COLO829 (cell line): ENCODE results near the gene NPAS3.

ENCODE experiments used
- DNase-seq: peaks from one replicate; pipeline ENCODE4 v3.0.0; 2012; ENCODE audit warnings: low spot score

NPAS3 gene

GRCh38 chr14:32938719-32939253 lies at the start of gene NPAS3:
TSS of gene NPAS3 (plus strand) at chr14:32938879.
- DNase-seq, result no peak

DNA sequence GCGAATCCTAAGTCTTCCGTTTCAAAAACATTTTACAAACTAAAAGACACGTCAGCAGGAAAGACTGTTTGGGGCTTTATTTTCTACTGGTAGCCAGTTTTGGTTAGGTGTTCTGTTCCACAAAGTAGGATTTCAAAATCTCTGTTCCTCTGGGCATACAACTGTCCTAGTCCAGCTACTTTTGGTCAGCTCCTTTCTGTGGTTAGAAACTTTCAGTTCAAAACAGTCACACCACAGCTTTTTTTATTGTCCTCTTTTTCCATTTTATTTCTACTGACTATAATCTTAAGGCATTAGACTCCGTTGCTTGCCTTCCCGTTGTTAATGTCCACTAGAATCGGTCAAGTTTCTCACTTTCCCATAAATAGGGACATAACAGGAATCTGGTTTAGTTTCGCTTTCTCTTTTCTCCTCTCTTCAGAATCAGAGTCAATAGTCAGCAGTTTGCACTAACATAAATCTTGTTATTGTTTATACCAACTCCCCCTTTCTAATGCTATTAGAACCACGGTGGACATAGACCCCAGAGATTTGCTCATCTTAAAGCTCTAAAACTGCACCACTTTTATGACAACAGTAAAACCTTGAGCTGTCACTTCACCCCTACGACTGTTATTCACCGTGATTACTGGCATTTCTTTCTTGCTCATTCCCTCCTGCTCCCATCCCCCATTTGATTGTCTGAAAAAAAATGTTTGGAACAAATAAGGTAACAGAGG lies 41.5 kb upstream of the NPAS3 start:
- DNase-seq, result peak; percentile 19

DNA sequence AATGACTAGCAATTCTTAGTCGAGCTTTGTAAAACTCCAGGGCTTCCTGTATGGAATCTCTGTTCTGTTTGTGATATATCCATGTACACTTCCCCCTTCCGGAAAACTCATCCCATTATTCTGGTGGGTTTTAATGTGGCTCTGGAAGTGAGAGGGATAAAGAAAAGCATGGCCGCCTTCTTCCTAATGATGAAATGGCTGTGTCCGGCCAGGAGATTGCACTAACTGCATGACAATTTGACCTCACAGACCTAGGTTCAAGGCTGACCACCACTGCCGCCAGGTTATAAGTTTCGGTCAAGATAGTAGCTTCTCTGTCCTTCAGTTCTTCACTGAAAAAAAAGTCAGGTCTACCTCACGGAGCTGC lies 41.0 kb upstream of the NPAS3 start:
- no peak for DNase-seq

DNA sequence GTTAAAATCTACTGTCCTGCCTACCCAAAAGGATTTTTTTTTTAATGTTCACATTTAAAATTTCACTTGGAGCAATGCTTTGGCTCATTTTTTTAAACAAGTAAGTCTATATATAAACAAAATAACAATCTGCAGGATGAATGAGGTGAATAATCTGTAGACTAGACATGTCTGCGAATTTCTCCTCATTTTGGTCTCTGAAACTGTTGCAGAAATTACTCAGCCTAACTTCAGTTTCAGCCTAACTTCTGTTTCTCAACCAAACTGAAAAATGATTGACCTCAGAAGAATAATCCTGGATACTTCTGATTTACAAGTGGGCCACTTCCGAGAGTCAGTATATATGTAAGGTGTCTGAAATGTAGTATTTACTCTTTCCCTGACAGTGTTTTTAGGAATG lies 39.8 kb upstream of the NPAS3 start:
- no peak for DNase-seq

- DNase-seq, result no peak
These were observed 38.1 kb upstream of the NPAS3 start for GRCh38 chr14:32900547-32900946.

GRCh38 chr14:32905013-32905412 lies 33.7 kb upstream of the NPAS3 start:
- no peak for DNase-seq

DNA sequence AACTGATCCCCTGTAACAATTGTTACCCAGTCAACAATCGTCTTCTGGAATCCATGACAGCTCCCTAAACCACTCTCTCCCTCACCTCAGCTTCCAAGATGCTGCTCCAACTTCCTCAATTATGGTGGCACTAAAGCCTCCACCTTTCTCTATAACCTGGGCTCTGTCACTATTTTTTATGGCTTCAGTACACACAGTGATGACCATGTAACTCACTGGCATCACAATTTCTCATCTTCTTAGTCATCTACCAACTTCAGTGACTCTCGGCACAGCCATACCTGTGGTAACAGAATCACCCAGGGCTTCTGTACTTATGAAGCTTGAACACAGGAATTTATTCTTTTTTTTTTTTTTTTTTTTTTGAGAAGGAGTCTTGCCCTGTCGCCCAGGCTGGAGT lies 32.0 kb upstream of the NPAS3 start:
- no peak for DNase-seq

GRCh38 chr14:32908196-32909084 lies 30.2 kb upstream of the NPAS3 start:
- no peak for DNase-seq

- DNase-seq, result peak; percentile 56
These were observed 25.0 kb upstream of the NPAS3 start for GRCh38 chr14:32913725-32914124.

- DNase-seq, result no peak
These were observed 24.3 kb upstream of the NPAS3 start for GRCh38 chr14:32914391-32914790.

- DNase-seq, result no peak
These were observed 17.9 kb upstream of the NPAS3 start for GRCh38 chr14:32920696-32921276.

- no peak for DNase-seq
These were observed 13.2 kb upstream of the NPAS3 start for GRCh38 chr14:32925439-32925838.

DNA sequence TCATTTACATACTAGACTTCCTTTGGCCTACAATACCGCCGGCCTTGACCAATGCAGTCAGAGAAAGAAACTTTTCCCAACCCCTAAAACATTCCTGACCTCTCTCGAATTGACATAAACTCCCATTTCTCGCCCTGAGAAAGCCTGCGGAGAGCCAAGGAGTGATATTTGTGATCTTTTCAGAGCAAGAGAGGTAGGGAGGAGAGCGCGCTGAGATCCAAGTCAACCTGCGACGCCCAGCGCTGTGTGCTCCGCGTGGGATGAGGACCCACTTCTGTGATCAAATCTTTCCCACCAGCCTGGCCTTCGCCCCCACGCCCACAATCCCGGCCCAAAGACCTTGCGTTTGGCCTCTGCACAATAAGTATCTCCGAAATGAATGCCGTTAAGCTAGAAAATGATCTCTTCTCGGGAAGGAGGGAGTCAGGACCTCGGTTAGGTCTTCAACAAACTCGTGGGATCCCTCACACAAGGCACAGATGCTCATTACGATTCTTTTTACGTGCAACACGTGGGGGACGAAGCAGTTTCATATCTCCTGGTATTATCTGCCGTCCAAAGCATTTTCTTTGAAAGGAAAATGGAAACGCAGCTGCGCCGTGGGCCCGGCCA lies 6.3 kb upstream of the NPAS3 start:
- no peak for DNase-seq

GRCh38 chr14:32932914-32933628 lies 5.6 kb upstream of the NPAS3 start:
- no peak for DNase-seq

DNA sequence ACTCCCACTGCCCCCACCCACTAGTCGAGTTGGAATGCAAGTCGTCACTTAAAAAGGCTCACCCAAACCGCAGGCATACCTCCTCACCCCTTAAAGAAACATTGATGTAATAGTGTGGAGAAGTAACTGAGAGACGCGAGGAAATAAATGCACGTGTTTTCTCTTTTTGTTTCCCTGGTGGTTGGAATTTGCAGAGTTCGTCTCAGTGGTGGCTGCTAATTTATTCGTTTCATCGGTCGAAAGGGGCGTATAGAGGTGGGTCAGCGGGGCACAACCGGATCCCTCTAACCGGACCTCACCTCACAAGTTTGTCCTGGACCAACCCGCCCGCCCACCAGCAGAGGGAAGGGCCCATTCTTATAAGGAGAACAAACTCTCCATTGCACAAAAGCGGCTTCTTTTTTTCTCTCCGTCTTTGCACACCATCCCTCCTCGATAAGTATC lies 5.0 kb upstream of the NPAS3 start:
- no peak for DNase-seq

GRCh38 chr14:32934073-32934880 lies 4.4 kb upstream of the NPAS3 start:
- no peak for DNase-seq

DNA sequence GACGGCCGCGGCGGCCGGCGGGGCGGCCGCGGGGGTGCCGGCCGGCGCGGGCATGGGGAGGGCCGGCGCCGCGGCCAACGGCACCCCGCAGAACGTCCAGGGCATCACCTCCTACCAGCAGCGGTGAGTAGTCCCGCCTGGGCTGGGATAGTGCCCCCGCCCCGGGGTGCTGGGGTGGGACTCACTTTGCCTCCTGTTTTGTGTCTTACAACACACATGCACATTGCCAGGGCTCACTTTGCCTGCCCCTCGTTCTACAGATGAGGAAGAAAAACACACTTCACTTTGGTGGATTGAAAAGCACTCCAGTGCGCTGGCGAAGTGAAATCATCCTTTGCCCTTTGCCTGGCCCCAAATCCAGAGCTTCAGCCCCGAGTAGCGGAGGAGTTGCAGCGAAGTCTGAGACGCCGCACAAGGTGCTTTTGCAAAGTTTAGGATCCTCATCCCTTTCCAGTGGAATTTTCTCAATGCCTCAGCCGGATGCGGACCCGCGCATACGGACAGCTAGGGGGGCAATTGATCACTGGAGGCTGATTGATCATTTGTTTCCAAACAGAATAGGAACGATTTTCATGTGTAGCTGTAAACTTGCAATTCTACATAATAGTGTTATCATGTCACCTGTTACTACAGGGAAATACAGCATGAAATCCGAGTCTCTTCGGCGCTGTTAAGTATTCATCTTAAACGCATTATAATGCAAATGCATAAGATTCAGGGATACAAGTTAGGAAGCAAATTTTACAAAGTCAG lies 3.6 kb upstream of the NPAS3 start:
- no peak for DNase-seq

DNA sequence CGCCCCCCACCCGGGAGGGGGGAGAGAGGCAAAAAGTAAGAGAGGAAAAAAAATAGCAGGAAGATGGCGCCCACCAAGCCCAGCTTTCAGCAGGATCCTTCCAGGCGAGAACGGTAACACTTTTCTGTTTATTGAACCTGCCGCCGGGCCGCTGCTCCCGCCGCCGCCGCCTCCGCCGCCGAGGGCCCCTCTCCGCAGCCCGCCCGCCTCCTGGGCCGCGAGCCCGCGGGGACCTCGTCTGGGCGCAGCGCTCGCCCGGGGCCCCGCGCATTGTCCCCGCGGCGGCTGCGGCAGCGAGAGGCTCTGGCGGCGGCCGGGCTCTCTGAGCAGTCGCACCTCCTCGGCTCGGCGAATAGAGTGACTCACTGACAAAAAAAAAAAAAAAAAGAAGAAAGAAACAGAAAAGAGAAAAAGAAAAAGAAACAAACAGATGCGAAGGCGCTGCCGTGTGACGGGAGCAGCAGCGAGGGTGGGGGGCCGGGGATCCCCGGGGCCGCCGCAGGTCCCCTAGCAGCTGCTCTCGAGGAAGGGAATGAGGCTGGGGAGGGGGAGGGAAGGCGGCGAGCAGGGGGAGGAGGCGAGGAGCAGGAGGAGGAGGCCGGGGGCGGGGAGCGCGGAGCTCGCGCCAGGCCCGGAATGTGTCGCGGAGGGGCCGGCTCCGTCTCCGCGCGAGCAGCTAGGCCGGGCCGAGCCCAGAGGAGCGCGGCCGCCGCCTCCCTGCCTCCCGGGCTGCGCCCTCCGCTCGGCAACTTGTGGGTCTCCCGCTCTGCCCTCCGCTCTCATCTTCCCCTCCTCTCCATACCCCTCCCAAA lies 781 bp downstream of the NPAS3 start:
- DNase-seq, result peak; percentile 54

DNA sequence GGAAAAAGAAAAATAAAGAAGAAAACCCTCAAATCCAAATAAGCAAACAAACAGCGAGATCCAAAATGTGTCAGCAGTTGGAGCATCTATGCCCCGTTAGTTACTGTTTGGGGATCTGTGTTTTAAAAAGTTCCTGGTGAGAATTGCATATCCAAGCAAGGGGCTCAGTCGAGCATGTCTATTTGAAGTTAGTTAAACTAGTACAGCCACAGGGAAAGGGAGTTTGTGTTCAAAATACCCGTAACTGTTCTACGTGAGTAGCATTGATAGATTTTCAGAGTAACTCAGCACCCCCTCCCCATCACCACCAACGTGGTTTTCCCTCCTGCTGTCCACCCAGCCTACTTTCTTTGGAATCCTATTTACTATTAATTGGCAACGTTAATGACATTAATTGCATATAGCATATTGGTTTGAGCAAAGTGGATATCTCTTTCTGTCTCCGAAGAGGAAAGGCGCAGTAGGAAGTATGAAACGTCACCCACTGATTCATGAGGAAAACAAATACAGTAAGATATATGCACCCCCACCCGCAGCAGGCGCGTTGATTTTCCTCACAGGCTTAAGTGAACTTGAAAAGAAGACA lies 1.5 kb downstream of the NPAS3 start:
- DNase-seq, result no peak
